ENCODE data around the gene HMGXB3.

DNA sequence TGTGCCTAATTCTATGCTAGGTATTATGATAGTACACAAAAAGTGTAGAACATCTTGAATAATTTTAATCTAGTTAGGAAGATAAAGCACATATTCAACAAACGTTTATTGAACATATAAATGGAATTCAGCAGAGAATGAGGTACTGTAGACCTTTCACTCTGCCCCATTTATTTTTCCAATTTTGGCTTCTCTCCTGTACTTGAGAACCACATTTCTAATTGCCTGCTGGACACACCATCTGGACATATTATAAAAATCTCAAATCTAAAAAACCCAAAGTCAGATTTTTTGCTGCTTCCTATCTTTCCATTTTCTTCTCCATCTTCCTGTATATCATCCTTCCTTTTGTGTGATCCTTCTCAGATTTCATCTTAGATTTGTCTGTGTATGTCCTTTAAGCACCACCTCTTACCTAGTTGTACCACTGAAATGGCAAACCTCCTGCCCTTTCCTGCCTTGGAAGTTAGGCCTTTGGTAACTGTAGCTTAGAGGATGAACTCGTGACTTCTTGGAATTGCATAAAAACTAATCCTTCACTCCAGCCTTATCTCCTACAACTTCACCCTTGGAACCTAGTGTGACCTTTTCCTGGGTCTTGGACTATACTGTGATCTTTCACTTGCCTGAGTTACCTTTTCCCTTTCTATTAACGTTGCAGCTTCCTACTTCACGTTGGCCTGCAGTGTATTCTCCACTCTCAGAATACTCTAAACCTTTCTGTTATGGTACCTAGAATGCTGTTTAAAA is 31.2 kb upstream of the HMGXB3 start:
- no peak for TF ChIP-seq TOX (CRISPR knock-in tag; IDR thresholded peaks at IDR 0.05; ENCODE audit: borderline replicate concordance)
- no peak for TF ChIP-seq RARB (CRISPR knock-in tag; IDR thresholded peaks at IDR 0.05)
